GM11168 (cell line): Measurements from ENCODE around the gene MIER2.

ENCODE experiments used
- in situ Hi-C: fragments of 300-500 bp; cut with MboI; formaldehyde crosslinking; loops from one replicate; pipeline ENCODE4 v1.12.0; 2022; ENCODE audit warnings: low sequenced_read_pairs; ENCODE audit not compliant: unreplicated experiment

Gene MIER2

GRCh38 chr19:335072-335471, 9.5 kb downstream of the MIER2 start:
- in situ Hi-C loops: no loop called here

DNA sequence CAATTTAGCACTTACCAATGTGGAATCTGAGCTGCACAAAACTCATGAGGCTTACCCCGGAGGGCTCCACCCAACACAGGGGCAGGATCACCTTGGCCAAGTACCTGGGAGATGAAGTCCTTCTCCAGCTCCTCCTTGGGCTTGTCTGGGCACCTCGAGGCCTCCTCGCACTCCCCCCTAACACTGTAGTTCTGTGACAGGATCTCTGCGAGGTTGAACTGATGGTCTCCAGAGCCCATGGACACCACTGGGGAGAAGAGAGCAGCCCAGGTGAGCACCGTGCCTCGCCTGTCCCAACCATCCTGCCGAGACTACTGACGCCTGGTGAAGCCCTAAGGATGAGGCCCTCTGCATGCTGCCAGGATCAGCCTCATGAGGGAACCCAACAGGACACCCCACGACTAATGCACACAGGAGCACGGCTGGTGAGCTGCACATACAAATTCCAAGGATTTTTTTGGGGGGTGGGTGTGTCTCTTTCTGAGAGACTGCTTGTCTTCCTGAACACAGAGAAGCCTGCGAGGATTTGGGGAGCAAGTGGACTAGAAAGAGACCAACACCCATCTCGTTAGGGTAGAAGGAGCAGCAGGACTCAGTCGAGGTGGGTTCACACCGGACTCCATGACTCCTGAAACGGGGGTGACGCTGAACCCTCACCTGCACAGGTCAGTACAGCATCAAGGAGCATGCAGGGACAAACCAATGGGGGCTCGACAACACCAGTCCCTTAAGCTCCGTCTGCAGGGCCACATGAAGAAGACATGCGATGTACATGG, 10.1 kb downstream of the MIER2 start:
- in situ Hi-C loops: no loop called here

GRCh38 chr19:330503-330902, 14.1 kb downstream of the MIER2 start:
- in situ Hi-C loops: no loop called here

- in situ Hi-C loops: no loop called here
Observed at GRCh38 chr19:329876-330275, 14.7 kb downstream of the MIER2 start.

DNA sequence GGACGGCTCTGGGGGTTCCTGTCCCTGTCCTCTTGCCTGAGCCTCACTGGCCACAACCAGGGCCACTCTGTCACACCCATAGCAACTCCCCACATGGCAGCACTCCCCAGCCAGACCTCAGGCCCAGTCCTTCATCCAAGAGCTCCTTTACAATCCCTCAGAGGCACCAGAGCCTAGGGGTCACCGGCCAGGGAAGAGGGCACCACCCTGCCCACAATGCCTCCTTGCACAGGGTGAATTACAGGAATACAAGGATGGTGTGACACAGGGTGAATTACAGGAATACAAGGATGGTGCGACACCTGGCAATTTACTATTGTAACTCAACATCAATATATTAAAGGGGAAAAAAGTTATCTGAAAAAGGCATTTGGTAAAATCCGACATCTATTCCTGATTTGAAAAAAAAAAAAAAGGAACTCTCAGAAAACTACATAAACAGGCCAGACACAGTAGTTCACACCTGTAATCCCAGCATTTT, 16.5 kb downstream of the MIER2 start:
- in situ Hi-C loops: no loop called here

DNA sequence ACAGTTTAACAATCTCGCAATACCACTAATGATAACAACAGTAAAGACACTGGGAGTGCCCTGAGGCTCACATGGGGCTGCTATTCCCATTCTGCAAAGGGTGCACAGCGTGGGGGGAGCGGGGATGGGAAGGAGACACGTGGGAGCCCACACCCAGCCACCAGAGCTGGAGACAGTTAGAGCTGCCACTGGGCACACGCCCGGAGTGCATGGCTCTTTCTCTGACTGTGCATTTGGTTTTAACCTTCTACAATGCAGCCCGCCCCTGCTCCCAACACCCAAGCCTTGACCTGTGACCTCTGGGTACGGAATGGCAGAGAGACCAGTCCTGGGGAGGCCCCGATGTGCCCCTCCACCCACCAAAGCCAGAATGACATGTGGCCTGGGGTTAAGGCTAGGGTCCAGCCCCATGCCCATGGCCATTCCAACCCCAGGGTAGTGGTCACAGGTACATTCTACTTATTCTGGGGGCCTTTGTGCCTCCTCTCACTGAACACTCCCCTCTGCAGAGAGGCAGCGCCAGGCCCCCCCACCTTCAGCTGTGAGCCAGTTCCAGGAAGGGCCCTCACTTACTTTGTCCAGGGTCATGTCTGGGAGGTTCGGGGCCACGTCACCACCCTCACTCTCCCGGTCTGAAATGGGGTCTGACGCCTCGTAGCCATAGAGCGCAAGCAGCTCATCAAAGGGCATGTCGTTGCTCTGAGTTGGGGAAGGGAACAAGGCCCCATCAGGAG, 17.1 kb downstream of the MIER2 start:
- in situ Hi-C loops: no loop called here

DNA sequence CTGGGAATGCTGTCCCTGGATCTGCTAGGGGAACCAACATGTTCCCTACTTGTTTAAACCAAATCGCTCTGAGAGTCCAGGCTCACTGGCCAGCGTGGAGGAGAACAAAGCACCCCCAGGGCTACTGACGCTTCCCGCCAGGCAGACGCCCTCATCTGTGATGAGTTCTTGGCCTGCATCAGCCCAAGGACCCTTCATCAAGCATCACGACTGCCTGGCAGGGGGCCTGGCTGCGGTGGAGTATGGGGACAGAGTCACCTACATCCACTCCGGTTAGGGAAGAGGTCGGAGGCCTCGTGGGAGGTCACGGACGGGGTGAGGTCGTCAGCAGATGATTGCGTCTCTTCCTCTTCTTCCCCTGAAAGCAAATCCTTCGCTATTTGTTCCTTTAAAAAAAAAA, 17.7 kb downstream of the MIER2 start:
- in situ Hi-C loops: no loop called here

DNA sequence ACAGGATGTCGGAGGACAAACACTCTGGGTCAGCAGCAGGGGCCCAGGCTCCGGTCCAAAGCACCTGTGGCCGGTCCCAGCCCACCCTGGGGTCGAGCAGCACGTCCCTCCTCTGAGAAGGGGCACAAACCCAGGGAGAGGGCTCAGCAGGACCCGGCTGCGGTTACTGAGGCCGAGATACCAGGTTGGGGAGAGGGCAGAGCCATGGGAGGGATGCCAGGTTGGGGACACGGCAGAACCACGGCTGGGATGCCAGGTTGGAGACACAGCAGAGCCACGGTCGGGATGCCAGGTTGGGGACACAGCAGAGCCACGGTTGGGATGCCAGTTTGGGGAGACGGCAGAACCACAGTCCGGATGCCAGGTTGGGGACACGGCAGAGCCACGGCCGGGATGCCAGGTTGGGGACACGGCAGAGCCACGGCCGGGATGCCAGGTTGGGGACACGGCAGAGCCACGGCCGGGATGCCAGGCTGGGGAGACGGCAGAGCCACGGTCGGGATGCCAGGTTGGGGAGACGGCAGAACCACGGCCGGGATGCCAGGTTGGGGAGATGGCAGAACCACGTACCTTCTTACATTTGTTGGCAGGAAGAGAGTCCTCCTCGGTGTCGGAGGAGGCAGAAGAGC, 18.5 kb downstream of the MIER2 start:
- in situ Hi-C loops: no loop called here

DNA sequence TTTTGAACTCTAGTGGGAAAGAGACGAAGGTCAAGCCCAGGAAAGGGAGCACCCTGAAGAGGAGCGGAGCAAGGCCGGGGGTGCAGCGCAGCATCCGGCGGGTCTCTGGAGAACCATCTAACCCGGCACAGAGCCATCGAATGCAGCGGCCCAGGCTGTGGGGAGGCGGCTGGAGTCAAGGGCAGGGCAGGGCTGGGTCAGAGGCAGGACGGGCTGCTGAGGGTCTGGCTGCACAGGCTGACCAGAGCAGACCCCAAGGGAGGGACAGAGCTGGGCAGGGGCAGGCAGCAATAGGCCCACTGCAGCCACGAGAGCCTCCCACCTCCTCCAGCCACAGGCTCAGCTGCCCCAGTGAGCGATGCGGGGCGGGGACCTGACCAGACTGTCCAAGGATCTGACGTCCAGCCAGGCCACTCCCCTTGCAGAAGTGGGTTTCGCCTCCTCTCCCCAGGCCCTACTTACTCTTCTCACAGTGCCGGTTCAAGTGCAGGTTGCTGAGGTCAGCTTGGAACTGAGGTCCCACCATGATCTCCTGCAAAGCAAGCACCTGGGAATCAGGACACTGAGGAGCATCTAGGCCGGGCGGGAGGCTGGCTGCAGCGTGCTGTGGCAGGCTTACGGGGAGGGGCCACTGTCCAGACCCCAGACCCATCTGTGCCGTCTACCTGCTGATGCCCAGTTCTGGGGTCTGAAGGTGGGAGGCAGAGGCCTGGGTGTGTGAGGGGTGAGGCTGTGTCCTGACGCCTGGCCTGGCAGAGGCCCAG, 19.2 kb downstream of the MIER2 start:
- in situ Hi-C loops: no loop called here

- in situ Hi-C loops: no loop called here
Observed at GRCh38 chr19:324716-325115, 19.9 kb downstream of the MIER2 start.

- in situ Hi-C loops: no loop called here
Observed at GRCh38 chr19:322616-323015, 22.0 kb downstream of the MIER2 start.

- in situ Hi-C loops: no loop called here
Observed at GRCh38 chr19:318509-318774, 26.2 kb downstream of the MIER2 start.

DNA sequence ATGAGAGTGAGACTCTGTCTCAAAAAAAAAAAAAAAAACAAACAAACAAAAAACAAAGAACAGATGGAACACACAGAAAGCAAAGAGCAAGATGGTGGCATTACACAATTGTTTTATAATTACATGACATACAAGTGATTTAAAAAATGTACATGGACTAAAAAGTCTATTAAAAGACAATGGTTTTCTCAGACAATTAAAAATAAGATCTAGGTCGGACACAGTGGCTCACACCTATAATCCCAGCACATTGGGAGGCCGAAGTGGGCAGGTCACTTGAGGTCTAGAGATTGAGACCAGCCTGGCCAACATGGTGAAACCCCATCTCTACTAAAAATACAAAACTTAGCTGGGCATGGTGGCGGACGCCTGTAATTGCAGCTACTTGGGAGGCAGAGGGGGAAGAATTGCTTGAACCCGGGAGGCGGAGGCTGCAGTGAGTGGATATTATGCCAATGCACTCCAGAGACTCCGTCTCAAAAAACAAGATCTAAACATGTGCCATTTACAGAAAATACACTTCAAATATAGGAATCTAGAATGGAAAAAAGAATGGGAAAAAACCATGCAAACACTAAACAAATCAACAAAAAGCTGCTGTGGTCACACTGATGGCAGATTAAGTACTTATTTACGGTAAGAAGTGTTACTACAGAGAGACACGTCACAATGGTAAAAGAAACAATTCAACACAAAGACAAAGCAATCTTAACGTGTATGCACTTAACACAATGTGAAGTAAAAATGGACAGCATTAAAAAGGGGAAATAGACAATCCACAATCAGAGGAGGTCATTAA, 26.7 kb downstream of the MIER2 start:
- in situ Hi-C loops: no loop called here

DNA sequence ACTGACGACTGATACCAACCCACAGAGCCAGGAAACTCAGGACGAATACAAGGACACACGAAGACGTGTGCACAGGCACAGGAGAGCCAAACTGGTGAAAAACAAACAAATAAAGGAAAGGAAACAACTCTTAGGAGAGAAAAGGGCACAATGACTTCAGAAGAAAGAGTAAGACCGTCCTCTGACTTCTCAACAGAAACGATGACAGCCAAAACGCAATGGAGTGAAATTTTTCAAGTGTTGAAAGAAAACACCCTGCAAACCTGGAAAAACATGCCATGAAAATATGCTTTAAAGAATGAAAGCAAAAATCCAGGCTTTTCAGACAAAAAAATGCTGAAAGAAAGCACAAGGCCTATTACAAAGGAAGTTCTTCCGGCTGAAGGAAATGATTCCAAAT, 28.8 kb downstream of the MIER2 start:
- in situ Hi-C loops: no loop called here

GRCh38 chr19:313988-314815, 30.4 kb downstream of the MIER2 start:
- in situ Hi-C loops: no loop called here

DNA sequence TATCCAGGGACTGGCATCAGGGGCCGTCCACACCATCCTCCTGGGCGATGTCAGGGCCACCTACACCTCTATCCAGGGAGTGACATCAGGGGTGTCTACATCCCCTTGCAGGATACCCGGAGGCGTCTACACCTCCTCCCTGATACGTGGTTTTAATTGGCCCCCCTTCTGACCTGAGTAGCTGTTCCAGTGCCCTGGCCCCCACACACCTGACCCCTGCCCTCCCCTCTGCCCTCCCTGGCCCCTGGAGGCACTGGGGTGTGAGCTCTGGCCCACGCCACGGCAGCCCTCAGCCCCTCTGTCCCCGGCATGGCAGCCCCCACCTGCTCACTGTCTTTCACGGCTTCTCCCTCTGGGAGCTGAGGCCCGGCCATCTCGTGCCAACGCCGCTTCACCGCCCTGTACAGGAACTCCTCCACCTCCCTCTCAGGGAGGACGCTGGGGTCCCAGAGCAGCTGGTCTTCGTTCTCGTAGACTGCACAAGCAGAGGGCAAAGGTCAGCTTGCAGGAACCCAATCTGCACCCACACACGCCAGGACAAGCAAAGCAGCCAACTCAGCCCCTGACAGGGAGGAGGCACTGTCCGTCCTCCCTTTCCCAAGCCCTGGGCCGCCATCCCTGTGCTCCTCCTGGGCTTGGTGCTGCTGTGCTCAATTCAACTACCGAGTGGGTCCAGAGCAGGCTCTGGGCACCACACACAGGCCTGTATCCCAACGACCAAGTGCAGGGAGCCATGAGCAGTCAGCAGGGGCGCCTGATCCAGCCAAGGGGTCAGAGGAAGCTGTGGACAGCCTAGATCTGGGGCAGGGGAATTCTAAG, 31.2 kb downstream of the MIER2 start:
- in situ Hi-C loops: no loop called here

GRCh38 chr19:311813-312261, 32.8 kb downstream of the MIER2 start:
- in situ Hi-C loops: no loop called here

DNA sequence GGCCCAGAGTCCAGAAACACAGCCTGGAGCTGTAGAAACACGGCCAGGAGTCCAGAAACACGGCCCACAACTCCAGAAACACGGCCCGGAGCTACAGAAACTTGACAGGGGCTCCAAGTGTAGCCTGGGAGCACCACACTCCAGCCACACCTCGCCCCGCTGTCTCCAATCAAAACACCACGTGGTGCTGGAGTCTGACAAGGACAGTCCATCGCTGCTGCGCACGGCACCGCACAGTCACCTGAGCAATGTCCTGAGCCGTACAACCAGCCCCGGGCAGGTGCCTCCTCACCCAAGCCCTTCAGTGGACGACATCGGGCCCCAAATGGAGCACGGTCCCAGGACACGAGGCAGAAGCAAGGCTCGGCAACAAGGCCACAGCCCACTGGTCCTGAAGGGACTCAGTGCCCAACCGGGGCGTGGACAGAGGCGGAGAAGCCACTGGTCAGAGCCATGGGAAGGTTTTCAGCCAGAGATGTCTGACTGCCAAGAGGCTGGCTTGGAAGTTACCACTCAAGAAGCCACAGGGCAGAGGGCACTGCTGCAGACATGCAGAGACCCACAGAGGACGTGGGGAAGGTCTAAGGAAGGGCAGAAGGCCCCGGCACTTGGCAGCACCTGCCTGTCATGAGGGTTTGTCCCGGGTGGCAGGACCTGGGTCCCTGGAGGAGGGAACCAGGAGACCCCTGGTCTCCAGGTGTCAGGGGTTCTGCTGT, 33.7 kb downstream of the MIER2 start:
- in situ Hi-C loops: no loop called here
